ENCODE data around the gene B4GALNT1. TPM values are rescaled to one million over a fixed set of nuclear protein-coding genes. Genes with fewer than 3 reads are reported as not detected.

B4GALNT1 gene
- total and polyA plus RNA-seq, 2 of the 13 experiments (the other 11 are each of a cell fraction or from before 2014, with no cell fraction given) = 4.5 to 5.4 TPM

GRCh38 chr12:57609781-57610553 lies 23.0 kb downstream of the B4GALNT1 start:
- Histone ChIP-seq H3K4me3 (replicated peaks in 1 of 3; ENCODE audit: insufficient read depth in 1 of 3, low read depth in 2 of 3, low read length in 3 of 3) (peak overlapping the region in 1 of 3 experiments; percentile 76; a peak in 1 of 6 replicates), H3K9ac (ENCODE audit: insufficient read depth, low read depth, low read length) (no peak overlapping the region), H3K79me2 (ENCODE audit: insufficient read depth, low read length) (no peaks in the 10 kb centered on the region), H2AFZ (ENCODE audit: low read length) (no peak overlapping the region), H3K4me2 (ENCODE audit: low read depth, low read length) (peak overlapping the region; percentile 84; the same call in 1 of the 2 replicates), H3K4me1 (ENCODE audit: insufficient read depth, low read length) (peaks cover 47% of the 10 kb centered on the region), H4K20me1 (ENCODE audit: insufficient read depth, low read length) (no peaks in the 10 kb centered on the region; the same call in 1 of the 2 replicates), H3K36me3 (replicated peaks in 1 of 2; ENCODE audit: control insufficient read depth in 1 of 2, insufficient read depth in 2 of 2, low read length in 2 of 2) (no peaks in the 10 kb centered on the region), H3K9me3 (ENCODE audit: low read length) (no peaks in the 10 kb centered on the region), H3K27me3 (ENCODE audit: control insufficient read depth in 1 of 2, insufficient read depth in 2 of 2, low read length in 2 of 2) (peaks cover 0 to 21% of the 10 kb centered on the region in 2 experiments; a peak in 2 of 5 replicates), H3K27ac (ENCODE audit: extremely low read length, insufficient read depth, low read length) (no peak overlapping the region)
- ChIA-PET CTCF (ENCODE audit: low intra/inter-chr PET ratio, low total read pairs) (no interaction called here), POLR2A (interaction anchor here (1.3 to 2.8 kb wide), 5 partner anchors 10 to 90 kb away, joined by 4 to 26 read pairs (median 14); partner anchors contain the start of genes DDIT3 and PIP4K2C)
- DNase-seq (ENCODE audit: low spot score) (no peak), FAIRE-seq (no peak), ATAC-seq (no peak)
- no TSS peak for BruUV-seq (replicated peaks)
- WGBS (ENCODE audit: low lambda C conversion rate) = 66% methylated on average over 31 of the region's 34 CpGs
- intact Hi-C loops (cut with micrococcal nuclease; ENCODE audit: unreplicated experiment) = no loop called here
- no peak for TF ChIP-seq ZNF674 (CRISPR knock-in tag; IDR thresholded peaks at IDR 0.05; ENCODE audit: low read depth)
- TF ChIP-seq, protein P1, sequence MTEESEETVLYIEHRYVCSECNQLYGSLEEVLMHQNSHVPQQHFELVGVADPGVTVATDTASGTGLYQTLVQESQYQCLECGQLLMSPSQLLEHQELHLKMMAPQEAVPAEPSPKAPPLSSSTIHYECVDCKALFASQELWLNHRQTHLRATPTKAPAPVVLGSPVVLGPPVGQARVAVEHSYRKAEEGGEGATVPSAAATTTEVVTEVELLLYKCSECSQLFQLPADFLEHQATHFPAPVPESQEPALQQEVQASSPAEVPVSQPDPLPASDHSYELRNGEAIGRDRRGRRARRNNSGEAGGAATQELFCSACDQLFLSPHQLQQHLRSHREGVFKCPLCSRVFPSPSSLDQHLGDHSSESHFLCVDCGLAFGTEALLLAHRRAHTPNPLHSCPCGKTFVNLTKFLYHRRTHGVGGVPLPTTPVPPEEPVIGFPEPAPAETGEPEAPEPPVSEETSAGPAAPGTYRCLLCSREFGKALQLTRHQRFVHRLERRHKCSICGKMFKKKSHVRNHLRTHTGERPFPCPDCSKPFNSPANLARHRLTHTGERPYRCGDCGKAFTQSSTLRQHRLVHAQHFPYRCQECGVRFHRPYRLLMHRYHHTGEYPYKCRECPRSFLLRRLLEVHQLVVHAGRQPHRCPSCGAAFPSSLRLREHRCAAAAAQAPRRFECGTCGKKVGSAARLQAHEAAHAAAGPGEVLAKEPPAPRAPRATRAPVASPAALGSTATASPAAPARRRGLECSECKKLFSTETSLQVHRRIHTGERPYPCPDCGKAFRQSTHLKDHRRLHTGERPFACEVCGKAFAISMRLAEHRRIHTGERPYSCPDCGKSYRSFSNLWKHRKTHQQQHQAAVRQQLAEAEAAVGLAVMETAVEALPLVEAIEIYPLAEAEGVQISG (CRISPR knock-in tag; IDR thresholded peaks at IDR 0.05) = no peak
- TF ChIP-seq SMAD9 (CRISPR knock-in tag; IDR thresholded peaks at IDR 0.05) = no peak
- no peak for TF ChIP-seq NFYB (CRISPR knock-in tag; IDR thresholded peaks at IDR 0.05)
- no peak for TF ChIP-seq SP5 (CRISPR knock-in tag; IDR thresholded peaks at IDR 0.05; ENCODE audit: borderline replicate concordance, low read depth)
- in situ Hi-C loops (cut with HindIII; ENCODE audit: extremely low pct_ligation_motif_present, low pct_unique_long_range_greater_than_20kb) = no loop called here
